Neuronal stem cell (in vitro differentiated cells): Measurements from ENCODE around the gene GZF1.

ENCODE experiments used
- DNase-seq: peaks from one replicate; pipeline ENCODE4 v3.0.0-alpha.2; 2013; ENCODE audit warnings: low spot score
- H2AFZ ChIP-seq: one replicate; pipeline ENCODE4 v1.6.1; 2013; ENCODE audit warnings: mild to moderate bottlenecking, low read length, inconsistent platforms
- H2AK5ac ChIP-seq: 2 replicates; pipeline ENCODE4 v1.6.1; 2013; ENCODE audit warnings: low read depth, mild to moderate bottlenecking, inconsistent platforms, low read length, moderate library complexity, mixed read lengths
- H2BK120ac ChIP-seq: 2 replicates; pipeline ENCODE4 v1.6.1; 2013; ENCODE audit warnings: low read depth, mild to moderate bottlenecking, inconsistent platforms, low read length, moderate library complexity, mixed read lengths
- H2BK12ac ChIP-seq: one replicate; pipeline ENCODE4 v1.6.1; 2013; ENCODE audit warnings: low read length, inconsistent platforms
- H2BK15ac ChIP-seq: 2 replicates; pipeline ENCODE4 v1.6.1; 2013; ENCODE audit warnings: mild to moderate bottlenecking, low read length, inconsistent platforms, mixed read lengths
- H2BK5ac ChIP-seq: one replicate; pipeline ENCODE4 v1.6.1; 2013; ENCODE audit warnings: inconsistent platforms, mild to moderate bottlenecking, low read length, moderate library complexity
- H3K14ac ChIP-seq: one replicate; pipeline ENCODE4 v1.6.1; 2013; ENCODE audit warnings: low read length, inconsistent platforms
- H3K18ac ChIP-seq: 2 replicates; pipeline ENCODE4 v1.6.1; 2013; ENCODE audit warnings: low read length, inconsistent platforms
- H3K23ac ChIP-seq: 2 replicates; pipeline ENCODE4 v1.6.1; 2013; ENCODE audit warnings: low read depth, mild to moderate bottlenecking, mixed read lengths, low read length, inconsistent platforms; ENCODE audit not compliant: poor library complexity
- H3K27ac ChIP-seq: replicated peaks from 3 replicates; pipeline ENCODE4 v1.5.1; 2013; ENCODE audit warnings: low read length, inconsistent platforms
- H3K27me3 ChIP-seq, 3 experiments: 2 replicates each; pipeline ENCODE4 v1.6.1; 2013; ENCODE audit warnings: low read length in 3 of 3, mild to moderate bottlenecking in 2 of 3, inconsistent platforms in 1 of 3, low read depth in 1 of 3, mixed read lengths in 1 of 3, moderate library complexity in 1 of 3; ENCODE audit not compliant: control insufficient read depth in 3 of 3, insufficient read depth in 3 of 3
- H3K36me3 ChIP-seq, 2 donors: replicated peaks in 1 of 2; 2 replicates each; pipeline ENCODE4 v1.6.1; 2013; ENCODE audit warnings: low read length in 2 of 2; ENCODE audit not compliant: control insufficient read depth in 2 of 2, insufficient read depth in 2 of 2
- H3K4ac ChIP-seq: 2 replicates; pipeline ENCODE4 v1.6.1; 2013; ENCODE audit warnings: inconsistent platforms, mild to moderate bottlenecking, low read length, moderate library complexity
- H3K4me1 ChIP-seq, 2 donors: 1 replicate in 1 of 2; 2 replicates in 1 of 2; pipeline ENCODE4 v1.6.1; 2013; ENCODE audit warnings: low read length in 2 of 2, low read depth in 1 of 2; ENCODE audit not compliant: control insufficient read depth in 2 of 2, insufficient read depth in 1 of 2
- H3K4me2 ChIP-seq: one replicate; pipeline ENCODE4 v1.6.1; 2013; ENCODE audit warnings: mild to moderate bottlenecking, low read length, inconsistent platforms; ENCODE audit not compliant: insufficient read depth, poor library complexity, severe bottlenecking
- H3K4me3 ChIP-seq, 2 donors: 2 replicates each; pipeline ENCODE4 v1.5.1; 2013; ENCODE audit warnings: low read length in 2 of 2, mild to moderate bottlenecking in 2 of 2, inconsistent platforms in 1 of 2, moderate library complexity in 1 of 2
- H3K79me1 ChIP-seq: one replicate; pipeline ENCODE4 v1.6.1; 2013; ENCODE audit warnings: low read depth, mild to moderate bottlenecking, inconsistent platforms, low read length, moderate library complexity
- H3K9ac ChIP-seq: one replicate; pipeline ENCODE4 v1.6.1; 2013; ENCODE audit warnings: mild to moderate bottlenecking, low read depth, low read length, inconsistent platforms; ENCODE audit not compliant: poor library complexity
- H3K9me3 ChIP-seq, 2 donors: replicated peaks in 1 of 2; 2 replicates each; pipeline versions ENCODE3 to v1.6.1; 2013; ENCODE audit warnings: low read length in 2 of 2, mild to moderate bottlenecking in 2 of 2, inconsistent platforms in 1 of 2, low read depth in 1 of 2, mixed read lengths in 1 of 2, moderate library complexity in 1 of 2; ENCODE audit not compliant: control insufficient read depth in 2 of 2, insufficient read depth in 1 of 2
- H4K8ac ChIP-seq: one replicate; pipeline ENCODE4 v1.6.1; 2013; ENCODE audit warnings: low read depth, mild to moderate bottlenecking, inconsistent platforms, low read length, moderate library complexity
- H4K91ac ChIP-seq: one replicate; pipeline ENCODE4 v1.6.1; 2013; ENCODE audit warnings: low read length, low read depth, mild to moderate bottlenecking, inconsistent platforms; ENCODE audit not compliant: poor library complexity
- WGBS, 2 donors: extraction: QIAGEN DNeasy Blood & Tissue Kit; methylation state at CpG; one replicate each; pipeline ENCODE4 v1.1.7; 2013; ENCODE audit warnings: missing lambda C conversion rate in 2 of 2, mixed read lengths in 1 of 2; ENCODE audit not compliant: insufficient read length in 2 of 2, insufficient replicate concordance in 1 of 2; ENCODE audit errors: extremely low coverage in 2 of 2; 5-methylcytosine and 5-hydroxymethylcytosine counted together

GZF1 gene

GRCh38 chr20:23406880-23407279 lies 44.9 kb downstream of the GZF1 start:
- Histone ChIP-seq H3K27ac (no peak overlapping the region), H3K4me3 (no peak overlapping the region)

GRCh38 chr20:23407781-23408464 lies 45.9 kb downstream of the GZF1 start:
- Histone ChIP-seq H2BK12ac (no peak overlapping the region), H3K9ac (no peak overlapping the region), H3K4me3 (no peak overlapping the region), H3K23ac (no peak overlapping the region), H2BK5ac (no peak overlapping the region), H3K4ac (no peak overlapping the region), H2AK5ac (no peak overlapping the region), H3K36me3 (peaks cover 0 to 2% of the 10 kb centered on the region in 2 donors), H3K18ac (no peak overlapping the region), H3K27me3 (no peaks in the 10 kb centered on the region), H3K4me2 (no peak overlapping the region), H4K91ac (no peak overlapping the region), H4K8ac (no peak overlapping the region), H3K14ac (no peak overlapping the region), H3K79me1 (no peaks in the 10 kb centered on the region), H3K27ac (no peak overlapping the region), H2BK120ac (no peak overlapping the region), H3K4me1 (no peaks in the 10 kb centered on the region), H2AFZ (no peak overlapping the region), H2BK15ac (no peak overlapping the region), H3K9me3 (no peaks in the 10 kb centered on the region)
- no CpG with 5 or more reads among the region's 2 CpGs for WGBS, 2 donors
- DNase-seq = no peak

More at GRCh38 chr20:23406880-23407279, 44.9 kb downstream of the GZF1 start:
- Histone ChIP-seq H2BK15ac (no peak overlapping the region), H3K18ac (no peak overlapping the region), H3K23ac (no peak overlapping the region), H2BK12ac (no peak overlapping the region), H3K27me3 (no peaks in the 10 kb centered on the region), H3K4me2 (no peak overlapping the region), H3K4me1 (no peaks in the 10 kb centered on the region), H3K14ac (no peak overlapping the region), H2AK5ac (no peak overlapping the region), H2AFZ (no peak overlapping the region), H3K79me1 (no peaks in the 10 kb centered on the region), H3K9me3 (no peaks in the 10 kb centered on the region), H4K91ac (no peak overlapping the region), H4K8ac (no peak overlapping the region), H3K9ac (no peak overlapping the region), H3K36me3 (peaks cover 2 to 10% of the 10 kb centered on the region in 2 donors), H2BK120ac (no peak overlapping the region), H3K4ac (no peak overlapping the region), H2BK5ac (no peak overlapping the region)
- no peak for DNase-seq
- WGBS, 2 donors = no CpG with 5 or more reads among the region's 1 CpG

GRCh38 chr20:23408957-23409356 lies 47.0 kb downstream of the GZF1 start:
- WGBS, 2 donors = no CpG with 5 or more reads among the region's 2 CpGs
- no peaks in the 10 kb centered on the region for H3K27me3 ChIP-seq
- H2AFZ ChIP-seq = no peak overlapping the region
- no peak overlapping the region for H3K18ac ChIP-seq
- peaks cover 0 to 3% of the 10 kb centered on the region in 2 donors for H3K36me3 ChIP-seq
- H3K23ac ChIP-seq = no peak overlapping the region
- no peak overlapping the region for H2BK5ac ChIP-seq
- no peak overlapping the region for H4K8ac ChIP-seq
- no peaks in the 10 kb centered on the region for H3K79me1 ChIP-seq
- no peak overlapping the region for H2BK120ac ChIP-seq
- H3K4ac ChIP-seq = no peak overlapping the region
- no peak overlapping the region for H2BK15ac ChIP-seq
- no peak overlapping the region for H3K27ac ChIP-seq
- no peak overlapping the region for H2AK5ac ChIP-seq
- no peaks in the 10 kb centered on the region for H3K4me1 ChIP-seq
- H2BK12ac ChIP-seq = no peak overlapping the region
- no peaks in the 10 kb centered on the region for H3K9me3 ChIP-seq
- no peak overlapping the region for H3K14ac ChIP-seq
- no peak for DNase-seq
- no peak overlapping the region for H3K4me3 ChIP-seq
- no peak overlapping the region for H3K9ac ChIP-seq
- H3K4me2 ChIP-seq = no peak overlapping the region
- no peak overlapping the region for H4K91ac ChIP-seq

GRCh38 chr20:23409800-23410199 lies 47.8 kb downstream of the GZF1 start:
- no peak for DNase-seq
- H3K4me2 ChIP-seq = no peak overlapping the region
- H3K4ac ChIP-seq = no peak overlapping the region
- H3K14ac ChIP-seq = no peak overlapping the region
- H3K4me1 ChIP-seq = no peaks in the 10 kb centered on the region
- H2BK12ac ChIP-seq = no peak overlapping the region
- no peak overlapping the region for H3K27ac ChIP-seq
- H3K9me3 ChIP-seq = no peaks in the 10 kb centered on the region
- no peak overlapping the region for H4K91ac ChIP-seq
- H2BK5ac ChIP-seq = no peak overlapping the region
- H2BK120ac ChIP-seq = no peak overlapping the region
- H2AK5ac ChIP-seq = no peak overlapping the region
- H4K8ac ChIP-seq = no peak overlapping the region
- H2BK15ac ChIP-seq = no peak overlapping the region
- no peak overlapping the region for H3K23ac ChIP-seq
- H2AFZ ChIP-seq = no peak overlapping the region
- no peak overlapping the region for H3K18ac ChIP-seq
- WGBS, 2 donors = no CpG with 5 or more reads among the region's 3 CpGs
- no peak overlapping the region for H3K9ac ChIP-seq
- no peaks in the 10 kb centered on the region for H3K79me1 ChIP-seq
- H3K4me3 ChIP-seq = no peak overlapping the region
- H3K27me3 ChIP-seq = no peaks in the 10 kb centered on the region
- peaks cover 0 to 3% of the 10 kb centered on the region in 2 donors for H3K36me3 ChIP-seq
